Measurements from ENCODE around the gene FAM170B. TPM values are rescaled to one million over a fixed set of nuclear protein-coding genes. Genes with fewer than 3 reads are reported as not detected.

Gene FAM170B
- total RNA-seq, 6 donors from 2014 or later, result 0.24 TPM; not detected in 5

DNA sequence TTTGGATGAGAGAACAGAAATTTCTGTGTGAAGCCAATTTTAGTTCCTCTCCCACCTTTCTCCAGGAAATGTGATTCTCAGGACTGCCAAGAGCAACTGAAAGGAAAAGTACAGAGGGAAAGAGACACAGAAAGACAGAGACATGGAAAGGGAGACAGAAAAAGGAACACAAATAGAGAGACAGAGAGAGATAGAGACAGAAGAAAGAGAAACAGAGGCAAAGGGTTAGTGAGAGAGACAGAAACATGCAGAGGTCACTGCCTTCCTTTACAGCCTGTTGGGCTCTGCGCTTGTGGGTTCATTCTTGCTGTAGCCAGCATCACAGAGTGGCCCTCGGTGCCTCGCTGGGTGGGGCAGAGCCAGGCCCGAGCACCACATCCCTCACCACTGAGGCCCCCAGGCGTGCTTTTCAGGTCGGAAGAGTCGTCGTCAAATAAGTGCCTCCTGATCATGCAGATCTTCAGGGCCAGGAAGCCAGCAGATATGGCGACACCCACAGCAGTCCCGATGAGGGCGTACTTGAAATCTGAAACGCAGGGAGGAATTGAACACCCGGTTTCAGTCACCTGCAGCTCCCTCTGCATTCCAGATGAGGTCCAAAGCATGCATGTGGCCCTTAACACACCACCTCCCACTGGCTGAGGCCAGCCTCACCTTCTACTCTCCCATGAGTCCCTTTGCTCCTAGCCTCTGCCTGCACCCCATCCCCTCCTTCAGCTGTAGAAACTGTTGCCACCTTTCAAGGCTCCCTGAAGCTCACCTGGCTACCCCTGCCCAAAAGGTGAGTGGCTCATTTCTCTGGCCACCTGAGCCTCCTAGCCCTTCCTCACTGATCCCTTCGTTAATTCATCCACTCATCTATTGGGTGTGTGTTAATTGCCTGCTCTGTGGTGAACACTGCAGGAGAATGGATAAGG, 32.9 kb upstream of the FAM170B start:
- H3K4me3 ChIP-seq, result no peak overlapping the region
- peak in 1 of 2 donors; percentile 52 for DNase-seq
- H3K36me3 ChIP-seq, result peaks cover 0 to 21% (median 2%) of the 10 kb centered on the region in 4 donors
- H3K27me3 ChIP-seq, result no peaks in the 10 kb centered on the region
- no peaks in the 10 kb centered on the region for H3K9me3 ChIP-seq
- no peak for TF ChIP-seq POLR2AphosphoS5 (IDR thresholded peaks at IDR 0.05)
- no peak for TF ChIP-seq POLR2A (IDR thresholded peaks at IDR 0.05)
- no peak for TF ChIP-seq EP300 (IDR thresholded peaks at IDR 0.05)
- TF ChIP-seq CTCF (IDR thresholded peaks at IDR 0.05), result no peak
- peaks cover 0 to 4% (median 0%) of the 10 kb centered on the region in 4 donors for H3K4me1 ChIP-seq
- 79 to 80% methylated on average over 13 to 14 of the region's 14 CpGs for WGBS, 2 donors
- no peak overlapping the region for H3K27ac ChIP-seq
- ATAC-seq (ENCODE audit: low FRiP score in 2 of 2), result no peak

DNA sequence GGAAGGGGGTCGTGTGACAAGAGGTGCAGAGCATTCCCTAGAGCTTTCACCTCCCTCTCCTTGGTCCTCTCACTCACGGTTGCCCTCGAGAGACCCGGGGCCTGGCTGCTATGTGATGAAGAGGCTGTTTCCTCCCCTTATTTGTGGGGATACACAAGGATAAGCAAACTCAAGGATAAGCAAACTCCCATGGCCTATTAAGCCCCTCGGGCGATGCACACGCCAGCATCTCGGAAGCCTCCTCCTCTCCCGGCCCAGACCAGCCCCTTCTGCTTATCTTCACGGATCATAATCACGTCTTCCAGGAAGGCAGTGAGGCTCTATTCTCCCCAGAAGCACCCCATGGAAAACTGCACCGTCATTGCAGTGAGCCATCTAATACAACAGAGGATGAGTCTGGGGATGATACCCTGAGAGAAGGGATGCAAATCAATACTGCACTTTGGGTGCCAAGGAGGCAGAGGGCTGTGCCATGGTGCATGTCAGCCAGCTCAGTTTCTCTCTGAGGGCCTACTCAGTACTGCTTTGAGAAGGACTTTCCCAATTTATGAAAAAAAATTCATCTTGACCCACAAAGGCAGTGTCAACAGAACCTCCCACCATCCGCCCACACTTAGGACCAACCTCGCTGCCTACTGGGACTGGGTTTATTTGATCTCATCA, 32.1 kb upstream of the FAM170B start:
- no peaks in the 10 kb centered on the region for H3K9me3 ChIP-seq
- TF ChIP-seq POLR2A (IDR thresholded peaks at IDR 0.05), result no peak
- no peak for TF ChIP-seq CTCF (IDR thresholded peaks at IDR 0.05)
- TF ChIP-seq EP300 (IDR thresholded peaks at IDR 0.05), result no peak
- TF ChIP-seq POLR2AphosphoS5 (IDR thresholded peaks at IDR 0.05), result no peak
- ATAC-seq (ENCODE audit: low FRiP score in 2 of 2), result no peak
- H3K4me3 ChIP-seq, result no peak overlapping the region
- H3K4me1 ChIP-seq, result peaks cover 0 to 4% (median 0%) of the 10 kb centered on the region in 4 donors
- WGBS, 2 donors, result 86 to 87% methylated on average over 12 to 14 of the region's 14 CpGs
- DNase-seq, result no peak
- H3K27ac ChIP-seq, result no peak overlapping the region
- H3K27me3 ChIP-seq, result no peaks in the 10 kb centered on the region
- peaks cover 0 to 25% (median 2%) of the 10 kb centered on the region in 4 donors for H3K36me3 ChIP-seq

GRCh38 chr10:49165259-49165658, 31.4 kb upstream of the FAM170B start:
- peaks cover 0 to 25% (median 2%) of the 10 kb centered on the region in 4 donors for H3K36me3 ChIP-seq
- DNase-seq (no peak), ATAC-seq (ENCODE audit: low FRiP score in 2 of 2) (no peak)
- no peak overlapping the region for H3K27ac ChIP-seq
- peaks cover 0 to 4% (median 0%) of the 10 kb centered on the region in 4 donors for H3K4me1 ChIP-seq
- WGBS, 2 donors, result 83 to 86% methylated on average over 7 of the region's 7 CpGs
- no peak overlapping the region for H3K4me3 ChIP-seq
- H3K27me3 ChIP-seq, result no peaks in the 10 kb centered on the region
- no peaks in the 10 kb centered on the region for H3K9me3 ChIP-seq
- TF ChIP-seq EP300 (IDR thresholded peaks at IDR 0.05) (no peak), POLR2A (IDR thresholded peaks at IDR 0.05) (no peak), CTCF (IDR thresholded peaks at IDR 0.05) (no peak), POLR2AphosphoS5 (IDR thresholded peaks at IDR 0.05) (no peak)

DNA sequence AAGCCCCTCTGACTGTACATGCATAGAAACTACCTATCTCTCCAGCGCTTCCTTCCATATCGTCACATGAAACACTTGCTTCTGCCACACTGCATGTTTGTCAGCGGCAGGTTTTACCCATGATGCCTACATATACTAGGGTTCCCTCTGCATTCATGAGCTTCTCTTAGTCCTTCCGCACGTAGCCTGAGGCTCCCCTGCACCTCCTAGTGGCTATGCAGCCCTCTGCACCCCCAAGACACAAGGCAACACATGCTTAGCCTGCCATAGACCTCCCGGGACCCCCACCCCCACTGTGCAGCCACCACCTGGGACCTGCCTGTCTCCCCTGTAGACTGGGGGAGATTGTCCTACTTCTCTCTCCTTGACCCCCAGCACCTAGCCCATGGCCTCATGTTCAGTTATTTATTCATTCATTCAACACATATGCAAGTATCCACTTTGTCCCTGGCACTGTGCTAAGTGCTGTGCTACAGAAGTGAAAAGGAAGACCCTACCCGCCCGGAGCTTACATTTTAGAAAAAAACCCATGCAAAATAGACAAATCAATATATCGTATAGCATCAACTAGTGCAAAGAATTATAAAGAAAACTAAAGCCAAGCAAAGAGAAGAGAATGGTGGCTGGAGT, 30.9 kb upstream of the FAM170B start:
- Histone ChIP-seq H3K27me3 (no peaks in the 10 kb centered on the region), H3K4me1 (peaks cover 0 to 4% (median 0%) of the 10 kb centered on the region in 4 donors), H3K4me3 (no peak overlapping the region), H3K9me3 (no peaks in the 10 kb centered on the region), H3K36me3 (peaks cover 0 to 25% (median 2%) of the 10 kb centered on the region in 4 donors), H3K27ac (no peak overlapping the region)
- 61 to 72% methylated on average over 9 of the region's 9 CpGs for WGBS, 2 donors
- DNase-seq (no peak), ATAC-seq (ENCODE audit: low FRiP score in 2 of 2) (peak in 1 of 2 donors; percentile 61)
- TF ChIP-seq CTCF (IDR thresholded peaks at IDR 0.05) (peak; percentile 50 to 75 (median 57)), EP300 (IDR thresholded peaks at IDR 0.05) (no peak), POLR2AphosphoS5 (IDR thresholded peaks at IDR 0.05) (no peak)
